PC-3 (cell line): Measurements from ENCODE around the gene PCBP3.

Experiments used
- CTCF ChIP-seq: fragments of 300-600 bp; sonication (generic); conservative IDR thresholded peaks from 2 replicates; pipeline ENCODE4 v1.5.1; 2017; ENCODE audit warnings: antibody characterized with exemption, low read depth, mild to moderate bottlenecking, low read length
- EZH2 ChIP-seq: fragments of 300-600 bp; sonication (generic); IDR thresholded peaks from one replicate; pipeline ENCODE4 v1.6.1; 2017; ENCODE audit warnings: antibody characterized with exemption, mild to moderate bottlenecking, low read length; ENCODE audit not compliant: unreplicated experiment

DNA sequence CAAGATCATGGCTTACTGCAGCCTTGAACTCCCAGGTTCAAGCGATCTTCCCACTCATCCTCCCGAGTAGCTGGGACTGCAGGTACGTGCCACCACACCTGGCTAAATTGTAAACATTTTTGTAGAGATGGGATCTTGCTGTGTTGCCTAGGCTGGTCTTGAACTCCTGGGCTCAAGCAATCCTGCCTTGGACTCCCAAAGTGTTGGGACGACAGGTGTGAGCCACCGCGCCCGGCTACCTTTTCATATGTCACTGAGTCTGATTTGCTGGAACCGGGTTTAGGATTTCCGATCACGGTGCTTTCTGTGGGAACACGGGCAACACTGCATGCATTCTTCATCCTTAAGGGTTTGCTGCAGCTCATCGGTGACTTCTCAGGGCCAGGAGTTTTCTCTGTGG lies 32.2 kb upstream of the PCBP3 start:
- TF ChIP-seq CTCF (no peak), EZH2 (no peak)
